Posterior cingulate gyrus (tissue), 11 donors: ENCODE results near the gene TADA2A.
"Not testable (repeated sequence)": the region's sequence is repeated elsewhere in the genome, so short reads cannot be mapped to it uniquely, and the experiment has no call there.

Experiments
- DNase-seq, 10 donors: peaks; one replicate each; pipeline versions ENCODE4 v3.0.0 to v3.0.0-alpha.2; 2020 to 2021; ENCODE audit warnings: mixed read lengths in 3 of 10
- intact Hi-C: fragments of 100-400 bp; cut with DNase I; formaldehyde crosslinking; loops from one replicate; pipeline ENCODE4 v1.15.1; 2023

Gene TADA2A

DNA sequence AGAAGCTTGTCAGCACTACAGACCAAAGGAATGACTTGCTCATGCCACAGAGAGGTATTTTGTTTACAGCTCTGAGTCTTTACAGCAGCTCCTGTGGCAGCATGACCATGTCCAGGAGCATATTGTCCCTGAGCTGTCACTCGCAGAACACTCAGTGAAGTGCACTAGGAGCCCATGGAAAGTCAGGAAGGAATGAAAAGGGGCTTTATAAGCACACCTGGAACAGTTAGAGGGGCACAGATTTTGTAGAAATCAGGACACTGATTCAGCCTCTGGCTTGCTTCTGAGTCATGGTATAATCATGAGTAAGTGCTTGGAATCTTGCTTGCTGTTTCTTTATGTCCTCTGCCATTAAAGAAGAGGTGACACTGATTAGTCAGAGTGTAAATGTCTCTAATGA, 41.0 kb downstream of the TADA2A start:
- no peak for DNase-seq
- intact Hi-C loops: no loop called here

DNA sequence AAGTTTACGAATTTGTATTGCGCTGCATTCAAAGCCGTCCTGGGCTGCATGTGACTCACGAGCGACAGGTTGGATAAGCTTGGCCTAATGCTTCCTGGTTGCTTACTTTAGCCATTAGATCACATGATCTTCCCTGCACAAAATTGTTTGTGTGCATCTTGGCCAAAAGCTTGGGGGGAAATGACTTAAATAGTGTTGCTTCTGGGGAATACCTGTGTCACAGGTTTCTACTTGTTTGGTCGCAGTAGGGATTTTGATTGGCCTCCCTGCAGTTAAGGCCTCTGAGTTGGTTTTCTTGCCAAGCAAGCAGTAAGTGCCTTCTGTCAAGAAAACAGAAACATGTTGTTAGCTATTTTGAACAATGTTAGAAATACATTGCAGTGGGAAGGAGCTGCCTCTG, 43.4 kb downstream of the TADA2A start:
- DNase-seq: no peak
- intact Hi-C loops: no loop called here

DNA sequence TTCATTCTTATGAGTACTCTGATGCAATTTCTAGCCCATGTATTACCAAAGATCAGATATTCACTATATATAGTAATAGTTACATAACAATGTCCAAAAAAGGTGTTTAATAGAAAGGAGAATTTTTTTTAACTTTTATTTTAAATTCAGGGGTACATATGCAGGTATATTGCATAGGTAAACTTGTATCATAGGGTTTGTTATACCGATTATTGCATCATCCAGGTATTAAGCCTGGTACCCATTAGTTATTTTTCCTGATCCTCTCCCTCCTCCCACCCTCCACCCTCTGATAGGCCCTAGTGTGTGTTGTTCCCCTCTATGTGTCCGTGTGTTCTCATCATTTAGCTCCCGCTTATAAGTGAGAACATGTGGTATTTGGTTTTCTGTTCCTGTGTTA, 51.1 kb downstream of the TADA2A start:
- DNase-seq, intact Hi-C loops: not testable (repeated sequence)

DNA sequence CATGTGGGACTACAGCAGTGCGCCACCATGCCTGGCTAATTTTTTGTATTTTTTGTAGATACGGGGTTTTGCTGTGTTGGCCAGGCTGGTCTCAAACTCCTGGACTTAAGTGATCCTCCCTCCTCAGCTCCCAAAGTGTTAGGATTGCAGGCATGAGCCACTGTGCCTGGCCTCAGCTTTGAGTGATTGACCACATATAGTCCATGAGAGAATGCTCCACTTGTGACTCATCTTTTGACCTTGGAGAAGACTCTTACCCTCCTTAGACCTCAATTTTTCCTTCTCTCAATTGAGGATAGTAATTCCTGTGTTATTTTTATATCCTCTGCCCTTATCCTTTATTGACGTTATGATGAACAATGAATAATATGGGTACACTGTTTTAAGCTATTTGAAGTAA, 52.1 kb downstream of the TADA2A start:
- DNase-seq: no peak
- intact Hi-C loops: no loop called here

DNA sequence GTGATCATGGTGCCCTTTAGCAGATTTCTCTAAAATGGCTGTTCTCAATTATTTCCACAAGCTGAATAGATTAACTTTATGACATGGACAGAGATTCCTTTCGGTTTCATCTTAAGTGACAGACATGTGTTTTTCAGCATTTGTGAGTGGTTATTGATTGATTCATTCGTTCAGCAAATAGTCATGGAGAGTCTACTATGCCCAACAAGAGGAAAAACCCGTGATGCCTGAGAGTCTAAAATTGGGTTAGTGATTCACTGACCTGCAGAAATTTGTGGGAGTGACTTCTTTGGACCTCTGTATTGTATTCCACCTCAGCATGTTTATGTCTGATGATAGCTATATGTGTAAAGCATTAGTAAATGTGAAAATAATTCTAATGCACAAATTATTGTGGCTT, 55.0 kb downstream of the TADA2A start:
- DNase-seq: no peak

DNA sequence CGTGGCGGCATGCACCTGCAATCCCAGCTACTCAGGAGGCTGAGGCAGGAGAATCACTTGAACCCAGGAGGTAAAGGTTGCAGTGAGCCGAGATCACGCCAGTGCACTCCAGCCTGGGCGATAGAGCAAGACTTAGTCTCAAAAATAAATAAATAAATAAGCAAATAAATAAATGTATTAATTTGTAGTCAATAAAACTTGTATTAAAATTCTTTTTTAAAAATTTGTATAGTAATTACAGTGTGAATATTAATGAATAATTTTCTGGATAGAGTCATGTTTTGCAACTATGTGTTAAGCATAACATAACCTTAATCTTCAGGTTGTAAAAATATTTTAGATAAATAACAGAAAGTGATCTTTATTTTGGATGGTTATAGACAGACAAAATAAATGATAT, 55.8 kb downstream of the TADA2A start:
- DNase-seq: no peak
- intact Hi-C loops: no loop called here

More for the DNA sequence above, 55.0 kb downstream of the TADA2A start:
- intact Hi-C loops: no loop called here

DNA sequence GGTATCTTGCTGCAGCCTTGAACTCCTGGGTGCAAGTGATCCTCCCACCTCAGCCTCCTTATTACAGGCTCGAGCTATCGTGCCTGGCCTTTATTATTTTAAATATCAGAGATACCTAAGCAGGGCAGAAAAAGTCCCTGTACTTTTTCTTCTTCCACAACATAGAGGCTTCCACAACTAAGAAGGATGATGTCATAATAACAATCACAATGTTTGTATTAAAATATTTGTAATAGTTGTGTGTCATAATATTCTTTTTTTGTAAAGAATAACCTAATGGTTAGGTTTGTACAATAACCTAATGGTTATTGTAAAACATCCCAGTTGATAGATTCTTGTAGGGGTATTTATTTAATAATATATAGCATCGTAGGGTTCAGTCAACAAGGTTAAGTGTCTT, 56.4 kb downstream of the TADA2A start:
- intact Hi-C loops: no loop called here
- no peak for DNase-seq

DNA sequence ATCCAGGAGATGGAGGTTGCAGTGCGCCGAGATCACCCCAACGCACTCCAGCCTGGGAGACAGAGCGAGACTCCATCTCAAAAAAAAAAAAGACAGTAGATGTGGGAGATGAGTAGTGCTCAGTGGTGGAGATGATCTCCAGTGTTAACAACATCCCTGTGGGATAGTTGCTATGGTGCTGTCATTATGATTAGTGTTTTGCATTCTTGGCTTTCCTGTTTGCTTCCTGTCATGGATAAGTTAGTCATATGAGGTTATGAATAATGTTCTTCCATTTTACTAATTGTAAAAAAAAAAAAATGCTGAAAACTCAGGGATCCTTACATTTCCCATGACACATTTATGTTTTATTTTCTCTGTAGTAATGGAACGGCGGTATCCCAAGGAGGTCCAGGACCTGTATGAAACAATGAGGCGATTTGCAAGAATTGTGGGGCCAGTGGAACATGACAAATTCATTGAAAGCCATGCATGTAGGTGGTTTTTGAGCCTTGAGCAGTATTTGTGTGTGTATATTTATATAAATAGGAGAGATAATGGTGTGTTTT, 58.5 kb downstream of the TADA2A start:
- intact Hi-C loops: no loop called here
- DNase-seq: no peak

DNA sequence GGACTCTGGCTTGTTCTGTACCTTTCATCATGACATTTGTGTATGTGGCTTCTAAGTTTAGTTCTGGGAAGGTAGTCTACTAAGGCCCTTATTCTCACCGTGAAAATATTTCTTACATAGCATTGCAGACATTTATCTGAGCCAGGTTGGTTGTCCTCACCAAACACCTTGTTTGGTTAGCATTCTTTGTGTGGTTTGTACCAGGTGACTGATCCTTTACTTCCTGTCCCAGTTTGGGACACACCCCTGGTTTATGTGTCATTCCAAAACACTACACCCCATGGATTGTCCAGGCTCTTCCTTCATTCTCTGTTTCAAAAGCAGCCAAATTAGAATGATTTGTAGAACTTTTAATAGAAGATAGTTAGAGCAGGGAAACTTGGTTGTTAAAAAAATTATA, 59.8 kb downstream of the TADA2A start:
- intact Hi-C loops: no loop called here

DNA sequence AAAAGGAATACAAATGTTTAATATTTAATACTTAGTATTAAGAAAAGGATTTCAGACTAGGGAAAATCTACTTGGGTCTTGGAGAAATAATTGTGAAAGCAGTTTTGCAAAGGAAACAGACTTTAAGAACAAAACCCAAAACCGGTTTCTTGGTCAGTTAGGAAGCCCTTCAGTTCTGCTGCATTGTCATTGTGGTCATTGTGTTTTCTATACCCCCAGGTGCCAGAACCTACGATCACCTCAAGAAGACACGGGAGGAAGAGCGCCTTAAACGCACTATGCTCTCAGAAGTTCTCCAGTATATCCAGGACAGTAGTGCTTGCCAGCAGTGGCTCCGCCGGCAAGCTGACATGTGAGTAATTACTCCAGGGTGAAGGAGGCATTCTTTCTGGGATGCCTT, 63.5 kb downstream of the TADA2A start:
- intact Hi-C loops: no loop called here
- DNase-seq: no peak

More for the DNA sequence above, 59.8 kb downstream of the TADA2A start:
- DNase-seq: no peak

DNA sequence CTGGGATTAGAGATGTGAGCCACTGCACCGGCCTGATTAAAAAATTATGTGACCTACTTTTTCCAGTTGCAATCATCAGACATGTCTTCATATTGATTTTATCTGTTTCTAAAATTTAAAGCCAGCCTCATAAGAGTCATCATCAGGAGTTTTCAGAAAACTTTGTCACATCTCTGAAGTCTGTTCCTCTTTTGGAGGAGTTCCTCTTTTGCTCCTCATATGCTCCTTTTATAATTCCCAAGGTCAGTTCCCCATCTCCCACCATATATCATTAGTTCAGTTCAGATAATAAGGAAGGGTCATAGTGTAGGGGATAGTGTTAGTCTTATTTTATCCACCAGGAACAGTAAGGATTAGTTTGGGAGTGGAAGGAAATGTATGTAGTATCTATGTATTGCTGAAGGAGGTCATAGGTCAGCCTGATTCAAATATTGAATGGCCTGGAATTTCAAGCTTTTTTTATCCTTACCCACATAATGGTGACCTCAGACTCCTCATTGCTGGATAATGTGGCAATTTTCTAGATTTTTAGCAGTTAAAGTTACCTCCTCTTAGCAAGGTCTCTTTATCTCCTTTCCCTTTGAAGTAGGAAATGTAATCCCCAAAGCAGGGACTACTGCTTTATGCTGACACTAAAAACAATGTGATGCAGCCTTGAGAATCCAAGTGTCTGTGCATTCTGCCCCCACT, 69.2 kb downstream of the TADA2A start:
- no peak for DNase-seq
- intact Hi-C loops: no loop called here

DNA sequence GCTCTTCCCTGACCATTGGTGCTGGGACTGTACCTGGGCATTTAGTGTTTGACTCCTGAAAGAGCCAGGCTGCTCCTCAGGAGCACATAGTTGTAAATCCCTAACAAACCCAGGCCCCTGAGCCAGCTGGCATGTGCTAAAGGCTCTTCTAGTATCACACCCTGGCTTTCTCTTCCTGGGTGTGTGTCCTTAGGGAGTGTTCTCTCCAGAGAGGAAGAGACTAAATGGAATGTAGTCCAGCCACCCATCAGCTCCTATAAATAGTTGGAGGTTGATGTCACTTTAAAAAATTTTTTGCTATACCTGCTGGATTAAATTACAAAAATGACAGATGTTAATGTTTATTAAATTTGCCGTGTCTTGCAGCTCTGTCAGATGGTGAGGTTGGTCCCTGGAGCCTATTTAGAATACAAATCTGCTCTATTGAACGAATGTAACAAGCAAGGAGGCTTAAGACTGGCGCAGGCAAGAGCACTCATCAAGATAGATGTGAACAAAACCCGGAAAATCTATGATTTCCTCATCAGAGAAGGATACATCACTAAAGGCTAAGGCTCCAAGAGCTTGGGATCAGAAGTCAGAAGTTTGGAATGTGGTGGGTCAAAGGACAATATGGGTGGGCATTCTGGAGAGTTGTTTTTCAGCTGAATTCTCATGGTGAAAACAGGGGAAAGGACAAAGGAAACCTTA, 69.9 kb downstream of the TADA2A start:
- peak in 3 of 10 donors; percentile 13 to 76 (median 54) for DNase-seq
- intact Hi-C loops: no loop called here

DNA sequence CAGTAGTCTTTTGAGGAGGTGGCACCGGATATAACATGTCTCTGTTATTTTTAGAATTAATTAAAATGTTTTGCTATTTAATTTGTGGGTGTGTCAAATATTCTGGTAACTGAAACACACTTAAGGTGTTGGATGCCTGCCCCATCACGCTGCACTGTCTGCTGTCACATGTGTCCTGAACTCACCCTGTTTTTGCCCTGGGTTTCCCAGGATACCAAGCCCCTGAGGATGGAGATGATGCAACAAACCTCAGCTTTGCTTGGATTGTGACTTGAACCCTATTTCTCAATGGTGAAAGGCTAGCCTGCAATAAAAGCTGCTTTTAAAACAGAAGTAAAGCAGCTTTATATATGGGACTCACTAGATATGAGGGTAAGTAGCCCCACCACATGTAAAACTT, 71.5 kb downstream of the TADA2A start:
- DNase-seq: no peak
- intact Hi-C loops: no loop called here

DNA sequence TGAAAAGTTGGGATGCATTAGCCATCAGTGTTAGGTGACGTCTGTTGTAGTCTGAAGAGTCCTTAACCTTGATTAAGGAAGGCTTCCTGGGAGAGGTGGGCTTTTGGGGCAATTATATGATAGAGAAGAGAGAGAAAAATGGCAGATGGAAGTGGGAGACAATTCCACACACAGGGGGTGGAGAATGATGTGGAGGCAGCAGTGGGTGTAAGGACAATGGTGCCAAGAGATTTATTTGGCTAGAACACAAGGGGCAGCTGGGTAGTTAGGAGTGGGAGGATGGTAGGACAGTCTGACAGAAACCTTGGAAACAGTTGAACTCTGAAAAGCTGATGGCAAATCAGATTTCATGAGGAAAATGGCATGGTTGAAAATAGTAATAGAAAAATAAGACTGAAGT, 72.3 kb downstream of the TADA2A start:
- DNase-seq: no peak
- intact Hi-C loops: no loop called here

DNA sequence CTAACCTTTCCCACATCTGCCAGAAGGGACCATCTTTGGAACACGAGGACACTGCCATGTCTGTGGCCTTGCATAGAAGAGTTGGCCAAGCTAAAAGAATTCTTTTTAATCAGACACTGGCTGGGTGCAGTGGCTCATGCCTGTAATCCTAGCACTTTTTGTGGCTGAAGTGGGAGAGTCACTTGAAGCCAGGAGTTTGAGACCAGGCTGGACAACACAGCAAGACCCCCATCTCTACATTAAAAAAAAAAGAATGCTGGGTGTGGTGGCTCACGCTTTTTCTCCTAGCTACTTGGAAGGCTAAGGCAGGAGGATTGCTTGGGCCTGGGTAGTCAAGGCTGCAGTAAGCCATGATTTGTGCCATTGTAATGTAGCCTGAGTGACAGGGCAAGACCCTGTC, 73.7 kb downstream of the TADA2A start:
- intact Hi-C loops: loop anchor here (10.0 kb wide), 1 partner anchor 126 kb away; no protein-coding TSS in a partner anchor
- no peak for DNase-seq

DNA sequence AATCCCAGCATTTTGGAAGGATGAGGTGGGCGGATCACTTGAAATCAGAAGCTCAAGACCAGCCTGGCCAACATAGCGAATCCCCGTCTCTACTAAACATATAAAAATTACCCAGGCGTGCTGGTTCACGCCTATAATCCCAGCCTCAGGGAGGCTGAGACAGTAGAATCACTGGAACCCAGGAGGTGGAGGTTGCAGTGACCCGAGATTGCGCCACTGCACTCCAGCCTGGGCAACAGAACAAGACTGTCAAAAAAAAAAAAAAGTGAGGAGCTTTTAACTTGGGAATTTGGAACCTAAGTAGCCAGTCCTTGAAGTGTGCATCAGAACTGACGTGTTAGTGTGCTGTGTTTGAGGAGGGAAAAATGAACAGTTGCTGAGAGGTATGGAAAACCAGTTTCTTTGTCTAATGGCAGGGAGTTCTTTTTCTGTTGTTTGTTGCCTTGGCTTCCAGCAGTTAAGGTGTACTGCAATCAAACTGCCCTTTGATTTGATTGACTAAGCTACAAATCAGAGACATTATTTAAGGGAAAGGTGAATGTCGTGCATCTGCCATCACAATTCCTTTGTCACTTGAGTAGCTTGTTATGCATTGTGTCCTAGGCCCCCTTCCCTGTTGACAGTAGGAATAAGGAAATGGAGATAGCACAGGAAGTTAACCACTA, 74.4 kb downstream of the TADA2A start:
- DNase-seq: no peak
- intact Hi-C loops: loop anchor here (10.0 kb wide), 1 partner anchor 126 kb away; no protein-coding TSS in a partner anchor

DNA sequence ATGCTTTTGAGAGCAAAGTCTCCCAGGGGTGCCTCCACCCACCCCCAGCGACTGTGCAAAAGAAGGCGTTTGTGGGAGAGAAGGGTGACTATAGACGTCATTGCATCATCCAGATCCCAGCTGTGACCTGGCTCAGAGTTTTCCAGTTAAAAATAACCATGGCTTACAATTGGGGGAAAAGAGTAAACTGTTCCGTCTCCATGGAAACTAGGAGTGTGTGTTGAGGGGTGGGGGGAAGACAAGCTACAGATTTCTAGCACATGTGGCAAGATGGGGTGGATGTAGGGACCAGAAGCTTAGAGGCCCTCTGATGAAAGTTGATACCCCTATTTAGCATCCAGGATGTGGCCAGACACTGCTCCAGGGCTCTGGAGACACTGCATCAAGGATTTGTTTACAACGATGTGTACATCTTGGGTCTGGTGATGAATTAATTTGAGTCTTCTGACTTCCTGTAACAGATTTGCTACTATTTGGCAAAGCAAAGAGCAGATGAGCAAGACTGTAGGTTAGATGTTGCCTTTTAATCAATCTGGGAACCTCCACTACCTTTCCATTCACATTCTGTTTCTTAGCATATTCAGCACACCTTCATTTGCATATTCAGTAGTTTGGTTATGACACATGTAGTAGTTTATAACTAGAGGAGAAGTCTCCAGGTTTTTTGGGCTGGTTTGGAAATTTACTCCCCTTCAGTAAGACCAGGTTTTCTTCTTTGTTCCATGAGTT, 76.8 kb downstream of the TADA2A start:
- intact Hi-C loops: loop anchor here (10.0 kb wide), 1 partner anchor 129 kb away; no protein-coding TSS in a partner anchor

DNA sequence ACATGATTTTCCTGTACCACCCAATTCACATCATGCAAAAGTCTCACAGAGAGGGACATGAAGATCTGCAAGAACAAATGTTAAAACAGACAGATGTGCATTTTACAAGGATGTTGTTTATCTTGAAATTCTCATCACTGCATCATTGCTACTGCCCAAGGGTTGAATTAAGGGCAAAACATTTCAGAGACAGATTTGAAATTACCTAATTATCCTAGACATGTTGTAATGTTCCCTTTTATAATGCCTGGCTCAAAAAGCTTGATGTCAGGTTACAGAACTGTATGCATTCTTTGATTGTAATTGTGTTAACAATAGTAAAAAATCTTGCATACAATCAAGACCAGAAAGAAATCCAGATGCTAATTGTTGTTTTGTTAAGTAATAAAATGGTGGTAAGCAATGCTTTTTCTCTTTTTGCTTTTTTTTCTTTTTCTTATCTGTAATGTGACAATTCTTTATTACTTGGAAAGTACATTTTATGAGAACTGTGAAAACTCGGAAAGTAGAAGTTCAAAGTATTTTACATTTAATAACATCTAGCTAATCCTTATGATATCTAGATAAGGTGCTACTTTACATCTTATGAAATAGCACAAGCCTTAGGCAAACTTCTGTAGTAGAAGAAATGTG, 79.4 kb downstream of the TADA2A start:
- intact Hi-C loops: loop anchor here (10.0 kb wide), 1 partner anchor 131 kb away; no protein-coding TSS in a partner anchor
- no peak for DNase-seq

More for the DNA sequence above, 76.8 kb downstream of the TADA2A start:
- peak in 3 of 10 donors; percentile 12 to 87 (median 17) for DNase-seq

DNA sequence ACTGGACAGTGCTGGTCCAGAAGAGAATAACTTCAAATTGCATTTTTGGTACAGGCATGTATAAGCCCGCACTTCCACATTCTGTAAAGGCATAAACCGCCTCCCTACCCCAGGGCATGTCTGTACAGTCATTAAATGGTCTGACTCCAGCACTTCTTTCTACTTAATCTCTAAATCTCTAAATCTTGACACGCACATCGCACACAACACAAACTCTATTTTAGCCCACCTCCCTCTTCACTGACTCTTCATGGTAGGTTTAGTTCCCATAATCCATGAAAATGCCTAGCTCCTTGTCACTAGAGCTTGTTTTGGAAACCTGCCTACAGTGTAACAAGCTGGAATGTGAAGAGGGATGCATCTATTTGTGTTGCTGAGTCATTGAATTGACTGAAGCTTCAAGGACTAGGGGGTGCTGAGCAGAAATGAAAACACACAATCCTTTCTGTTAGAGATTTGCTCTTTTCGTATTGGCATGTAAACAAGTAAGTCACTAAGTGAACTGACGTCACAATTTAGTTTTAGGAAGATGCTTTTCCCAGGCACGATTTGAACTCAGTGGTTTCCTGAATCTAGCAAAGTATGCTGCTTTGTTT, 81.4 kb downstream of the TADA2A start:
- DNase-seq: no peak
- intact Hi-C loops: loop anchor here (2.0 to 10.0 kb wide), 2 partner anchors 81 to 133 kb away; partner anchors contain the start of genes ACACA and TADA2A
